GM19438 (cell line): ENCODE data around the gene RASD1.
"Not testable (repeated sequence)": the region's sequence is repeated elsewhere in the genome, so short reads cannot be mapped to it uniquely, and the experiment has no call there.

Experiments used
- ATAC-seq: cut with Tn5 transposase; IDR thresholded peaks from one replicate; pipeline ENCODE4 v1.9.1; 2021; ENCODE audit warnings: low read depth; ENCODE audit not compliant: unreplicated experiment

The RASD1 gene

GRCh38 chr17:17479209-17479608 lies 17.0 kb downstream of the RASD1 start:
- ATAC-seq, result no peak

- peak; percentile 80 for ATAC-seq
Observed at GRCh38 chr17:17476865-17477467, 19.2 kb downstream of the RASD1 start, which contains the start of gene MED9. Gene MED9 (plus strand): TSS chr17:17477000. CDS start chr17:17477042, 42 bp downstream.

GRCh38 chr17:17474341-17474740 lies 21.9 kb downstream of the RASD1 start:
- ATAC-seq, result no peak

- no peak for ATAC-seq
Observed at GRCh38 chr17:17472333-17472920, 23.8 kb downstream of the RASD1 start.

GRCh38 chr17:17469996-17470395 lies 26.2 kb downstream of the RASD1 start:
- no peak for ATAC-seq

- no peak for ATAC-seq
Observed at GRCh38 chr17:17469358-17469757, 26.8 kb downstream of the RASD1 start.

- no peak for ATAC-seq
Observed at GRCh38 chr17:17468217-17469010, 27.8 kb downstream of the RASD1 start.

GRCh38 chr17:17467720-17468119 lies 28.5 kb downstream of the RASD1 start:
- ATAC-seq, result no peak

- no peak for ATAC-seq
Observed at GRCh38 chr17:17467016-17467415, 29.2 kb downstream of the RASD1 start.

- ATAC-seq, result no peak
Observed at GRCh38 chr17:17466511-17466910, 29.7 kb downstream of the RASD1 start.

GRCh38 chr17:17465878-17466277 lies 30.3 kb downstream of the RASD1 start:
- not testable (repeated sequence) for ATAC-seq

- ATAC-seq, result no peak
Observed at GRCh38 chr17:17463821-17464220, 32.4 kb downstream of the RASD1 start.

- ATAC-seq, result no peak
Observed at GRCh38 chr17:17462048-17462824, 34.0 kb downstream of the RASD1 start.

GRCh38 chr17:17460038-17460437 lies 36.2 kb downstream of the RASD1 start:
- ATAC-seq, result no peak

GRCh38 chr17:17457680-17458079 lies 38.5 kb downstream of the RASD1 start:
- no peak for ATAC-seq

- ATAC-seq, result no peak
Observed at GRCh38 chr17:17456251-17456650, 39.9 kb downstream of the RASD1 start.

- ATAC-seq, result no peak
Observed at GRCh38 chr17:17455173-17455572, 41.0 kb downstream of the RASD1 start.

- not testable (repeated sequence) for ATAC-seq
Observed at GRCh38 chr17:17454700-17455099, 41.5 kb downstream of the RASD1 start.

- ATAC-seq, result no peak
Observed at GRCh38 chr17:17454276-17454675, 41.9 kb downstream of the RASD1 start.

- ATAC-seq, result no peak
Observed at GRCh38 chr17:17453088-17453487, 43.1 kb downstream of the RASD1 start.

- no peak for ATAC-seq
Observed at GRCh38 chr17:17448723-17449122, 47.5 kb downstream of the RASD1 start.
